ENCODE data around the gene MTURN.

Gene MTURN

DNA sequence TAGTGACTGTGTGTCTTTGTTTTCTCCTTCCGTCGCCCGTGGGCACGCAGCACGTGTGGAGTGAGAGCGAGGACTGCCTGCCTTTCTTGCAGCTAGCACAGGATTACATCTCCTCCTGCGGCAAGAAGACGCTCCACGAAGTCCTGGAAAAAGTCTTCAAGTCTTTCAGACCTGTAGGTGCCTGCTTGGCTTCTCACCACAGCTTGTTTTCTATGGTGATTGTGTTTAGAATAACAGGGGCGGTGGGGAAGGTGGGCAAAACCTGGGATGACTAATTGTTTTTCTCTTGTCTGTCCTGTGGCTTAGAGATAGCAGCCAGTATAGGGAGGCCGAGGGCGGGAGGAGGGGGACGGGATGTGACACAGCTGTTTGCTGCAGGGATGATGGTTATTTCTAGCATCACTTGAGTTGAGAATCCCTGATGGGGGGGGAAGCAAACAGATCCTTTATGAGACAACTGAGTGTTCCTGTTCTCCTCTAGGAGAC lies 11.4 kb downstream of the MTURN start:
- Histone ChIP-seq H3K36me3 (ENCODE audit: control insufficient read depth in 5 of 5, insufficient read depth in 5 of 5, low read length in 5 of 5) (peaks cover 5 to 34% (median 25%) of the 10 kb centered on the region in 5 donors), H3K9ac (ENCODE audit: low read length in 5 of 5) (no peak overlapping the region), H3K4me1 (ENCODE audit: control insufficient read depth in 5 of 5, insufficient read depth in 5 of 5, low read length in 5 of 5) (peaks cover 9 to 67% (median 62%) of the 10 kb centered on the region in 5 donors), H3K27ac (ENCODE audit: low read depth, low read length) (no peak overlapping the region), H3K4me3 (ENCODE audit: low read depth in 1 of 5, low read length in 5 of 5) (no peak overlapping the region), H3K9me3 (ENCODE audit: control insufficient read depth in 5 of 5, low read length in 5 of 5) (no peaks in the 10 kb centered on the region), H3K27me3 (ENCODE audit: control insufficient read depth in 5 of 5, insufficient read depth in 4 of 5, low read length in 5 of 5) (no peaks in the 10 kb centered on the region)

GRCh38 chr7:30147223-30147622 lies 12.4 kb downstream of the MTURN start:
- no peak overlapping the region for H3K27ac ChIP-seq (ENCODE audit: low read depth, low read length)
- H3K4me1 ChIP-seq (ENCODE audit: control insufficient read depth in 5 of 5, insufficient read depth in 5 of 5, low read length in 5 of 5) = peaks cover 7 to 59% (median 53%) of the 10 kb centered on the region in 5 donors
- H3K4me3 ChIP-seq (ENCODE audit: low read depth in 1 of 5, low read length in 5 of 5) = no peak overlapping the region
- H3K36me3 ChIP-seq (ENCODE audit: control insufficient read depth in 5 of 5, insufficient read depth in 5 of 5, low read length in 5 of 5) = peaks cover 9 to 44% (median 35%) of the 10 kb centered on the region in 5 donors
- H3K27me3 ChIP-seq (ENCODE audit: control insufficient read depth in 5 of 5, insufficient read depth in 4 of 5, low read length in 5 of 5) = no peaks in the 10 kb centered on the region
- no peaks in the 10 kb centered on the region for H3K9me3 ChIP-seq (ENCODE audit: control insufficient read depth in 5 of 5, low read length in 5 of 5)
- no peak overlapping the region for H3K9ac ChIP-seq (ENCODE audit: low read length in 5 of 5)

- H3K27me3 ChIP-seq (ENCODE audit: control insufficient read depth in 5 of 5, insufficient read depth in 4 of 5, low read length in 5 of 5) = no peaks in the 10 kb centered on the region
- no peak overlapping the region for H3K27ac ChIP-seq (ENCODE audit: low read depth, low read length)
- H3K9me3 ChIP-seq (ENCODE audit: control insufficient read depth in 5 of 5, low read length in 5 of 5) = no peaks in the 10 kb centered on the region
- no peak overlapping the region for H3K4me3 ChIP-seq (ENCODE audit: low read depth in 1 of 5, low read length in 5 of 5)
- no peak overlapping the region for H3K9ac ChIP-seq (ENCODE audit: low read length in 5 of 5)
- peaks cover 2 to 53% (median 48%) of the 10 kb centered on the region in 5 donors for H3K4me1 ChIP-seq (ENCODE audit: control insufficient read depth in 5 of 5, insufficient read depth in 5 of 5, low read length in 5 of 5)
- peaks cover 9 to 49% (median 41%) of the 10 kb centered on the region in 5 donors for H3K36me3 ChIP-seq (ENCODE audit: control insufficient read depth in 5 of 5, insufficient read depth in 5 of 5, low read length in 5 of 5)
These were observed 13.0 kb downstream of the MTURN start for GRCh38 chr7:30147785-30148184.

DNA sequence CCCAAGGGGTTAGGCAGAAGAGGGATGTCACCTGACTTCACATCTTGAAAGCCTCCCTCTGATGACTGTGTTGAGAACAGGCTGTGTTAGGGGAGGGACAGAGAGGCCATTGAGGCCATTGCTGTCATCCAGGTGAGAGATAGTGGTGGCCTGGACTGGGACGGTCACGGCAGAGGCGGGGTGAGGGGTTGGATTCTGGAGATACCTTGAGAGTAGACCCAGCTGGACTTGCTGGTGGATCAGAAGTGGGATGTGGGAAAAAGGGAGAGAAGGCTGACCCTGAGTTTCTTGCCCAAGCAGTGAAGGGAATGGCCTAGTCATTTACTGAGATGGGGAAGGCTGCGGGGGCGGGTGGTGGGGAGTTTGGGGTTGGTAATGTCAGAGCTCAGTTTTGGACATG lies 13.6 kb downstream of the MTURN start:
- no peak overlapping the region for H3K9ac ChIP-seq (ENCODE audit: low read length in 5 of 5)
- H3K27me3 ChIP-seq (ENCODE audit: control insufficient read depth in 5 of 5, insufficient read depth in 4 of 5, low read length in 5 of 5) = no peaks in the 10 kb centered on the region
- H3K9me3 ChIP-seq (ENCODE audit: control insufficient read depth in 5 of 5, low read length in 5 of 5) = no peaks in the 10 kb centered on the region
- no peak overlapping the region for H3K27ac ChIP-seq (ENCODE audit: low read depth, low read length)
- H3K4me1 ChIP-seq (ENCODE audit: control insufficient read depth in 5 of 5, insufficient read depth in 5 of 5, low read length in 5 of 5) = peaks cover 0 to 47% (median 43%) of the 10 kb centered on the region in 5 donors
- H3K36me3 ChIP-seq (ENCODE audit: control insufficient read depth in 5 of 5, insufficient read depth in 5 of 5, low read length in 5 of 5) = peaks cover 9 to 55% (median 46%) of the 10 kb centered on the region in 5 donors
- no peak overlapping the region for H3K4me3 ChIP-seq (ENCODE audit: low read depth in 1 of 5, low read length in 5 of 5)

DNA sequence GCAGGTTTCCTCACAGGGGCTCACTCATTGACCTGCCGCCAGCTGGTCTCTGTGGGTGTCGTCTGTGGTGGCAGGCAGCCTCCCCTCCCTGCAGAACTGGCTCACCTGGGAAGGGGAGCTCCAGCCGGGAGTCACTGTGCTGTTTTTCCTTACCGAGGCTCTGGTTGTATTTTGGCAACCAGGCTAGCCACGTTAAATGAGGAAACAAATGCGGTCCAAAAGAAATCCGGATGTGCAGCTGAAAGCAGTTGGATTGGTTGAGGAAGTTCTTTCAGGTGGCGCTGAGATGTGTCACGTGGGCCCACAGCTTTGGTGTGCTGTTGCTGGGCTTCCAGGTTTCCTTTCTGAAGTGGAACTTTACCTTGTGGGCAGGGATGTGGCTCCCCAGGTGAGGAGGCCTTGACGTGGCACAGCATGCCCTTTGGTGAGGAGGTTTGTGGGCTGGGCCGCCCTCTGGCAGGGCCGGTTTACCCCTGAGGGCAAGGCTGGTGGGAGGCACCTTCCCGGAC lies 14.2 kb downstream of the MTURN start:
- H3K9ac ChIP-seq (ENCODE audit: low read length in 5 of 5) = no peak overlapping the region
- H3K27me3 ChIP-seq (ENCODE audit: control insufficient read depth in 5 of 5, insufficient read depth in 4 of 5, low read length in 5 of 5) = no peaks in the 10 kb centered on the region
- H3K4me3 ChIP-seq (ENCODE audit: low read depth in 1 of 5, low read length in 5 of 5) = peak overlapping the region in 1 of 5 donors; percentile 12
- H3K9me3 ChIP-seq (ENCODE audit: control insufficient read depth in 5 of 5, low read length in 5 of 5) = no peaks in the 10 kb centered on the region
- peaks cover 9 to 58% (median 49%) of the 10 kb centered on the region in 5 donors for H3K36me3 ChIP-seq (ENCODE audit: control insufficient read depth in 5 of 5, insufficient read depth in 5 of 5, low read length in 5 of 5)
- no peak overlapping the region for H3K27ac ChIP-seq (ENCODE audit: low read depth, low read length)
- peaks cover 0 to 41% (median 38%) of the 10 kb centered on the region in 5 donors for H3K4me1 ChIP-seq (ENCODE audit: control insufficient read depth in 5 of 5, insufficient read depth in 5 of 5, low read length in 5 of 5)

DNA sequence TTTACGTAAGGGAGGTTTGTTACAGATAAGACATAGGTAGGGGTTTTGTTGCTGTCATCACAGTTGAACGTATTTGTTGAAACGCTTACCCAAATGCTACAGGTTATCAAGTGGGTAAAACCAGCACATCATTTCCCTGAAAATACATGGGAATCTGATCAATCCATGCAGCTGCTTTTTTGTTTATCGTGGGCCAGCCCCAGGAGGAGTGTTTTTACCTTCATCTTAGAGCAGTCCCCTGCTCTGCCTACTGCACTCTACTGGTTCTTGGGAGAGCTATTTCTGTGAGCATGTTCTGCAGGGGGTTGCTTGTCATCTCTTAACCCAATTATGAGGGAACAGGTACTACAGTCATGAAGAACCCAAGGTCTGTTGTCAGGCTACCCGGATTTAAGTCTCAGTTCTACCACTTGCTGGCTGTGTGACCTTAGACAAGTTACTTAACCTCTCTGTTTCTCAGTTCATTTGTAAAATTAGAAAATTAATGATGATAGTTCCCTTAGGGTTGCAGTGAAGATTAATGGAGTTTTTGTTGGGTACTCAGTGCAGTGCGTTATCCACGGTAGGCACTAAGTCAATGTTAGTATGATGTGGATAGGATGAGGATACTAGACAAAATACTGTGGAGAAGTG lies 15.0 kb downstream of the MTURN start:
- Histone ChIP-seq H3K27ac (ENCODE audit: low read depth, low read length) (no peak overlapping the region), H3K27me3 (ENCODE audit: control insufficient read depth in 5 of 5, insufficient read depth in 4 of 5, low read length in 5 of 5) (no peaks in the 10 kb centered on the region), H3K4me1 (ENCODE audit: control insufficient read depth in 5 of 5, insufficient read depth in 5 of 5, low read length in 5 of 5) (peaks cover 0 to 33% (median 30%) of the 10 kb centered on the region in 5 donors), H3K9ac (ENCODE audit: low read length in 5 of 5) (no peak overlapping the region), H3K9me3 (ENCODE audit: control insufficient read depth in 5 of 5, low read length in 5 of 5) (no peaks in the 10 kb centered on the region), H3K36me3 (ENCODE audit: control insufficient read depth in 5 of 5, insufficient read depth in 5 of 5, low read length in 5 of 5) (peaks cover 11 to 65% (median 57%) of the 10 kb centered on the region in 5 donors), H3K4me3 (ENCODE audit: low read depth in 1 of 5, low read length in 5 of 5) (no peak overlapping the region)

GRCh38 chr7:30150711-30151110 lies 15.9 kb downstream of the MTURN start:
- Histone ChIP-seq H3K27ac (ENCODE audit: low read depth, low read length) (peak overlapping the region; percentile 8), H3K27me3 (ENCODE audit: control insufficient read depth in 5 of 5, insufficient read depth in 4 of 5, low read length in 5 of 5) (no peaks in the 10 kb centered on the region), H3K9me3 (ENCODE audit: control insufficient read depth in 5 of 5, low read length in 5 of 5) (no peaks in the 10 kb centered on the region), H3K36me3 (ENCODE audit: control insufficient read depth in 5 of 5, insufficient read depth in 5 of 5, low read length in 5 of 5) (peaks cover 11 to 73% (median 63%) of the 10 kb centered on the region in 5 donors), H3K9ac (ENCODE audit: low read length in 5 of 5) (no peak overlapping the region), H3K4me3 (ENCODE audit: low read depth in 1 of 5, low read length in 5 of 5) (no peak overlapping the region), H3K4me1 (ENCODE audit: control insufficient read depth in 5 of 5, insufficient read depth in 5 of 5, low read length in 5 of 5) (peaks cover 0 to 33% (median 27%) of the 10 kb centered on the region in 5 donors)

GRCh38 chr7:30154111-30154587 lies 19.4 kb downstream of the MTURN start:
- no peaks in the 10 kb centered on the region for H3K27me3 ChIP-seq (ENCODE audit: control insufficient read depth in 5 of 5, insufficient read depth in 4 of 5, low read length in 5 of 5)
- no peak overlapping the region for H3K27ac ChIP-seq (ENCODE audit: low read depth, low read length)
- H3K4me1 ChIP-seq (ENCODE audit: control insufficient read depth in 5 of 5, insufficient read depth in 5 of 5, low read length in 5 of 5) = peaks cover 0 to 22% (median 18%) of the 10 kb centered on the region in 5 donors
- H3K9me3 ChIP-seq (ENCODE audit: control insufficient read depth in 5 of 5, low read length in 5 of 5) = no peaks in the 10 kb centered on the region
- H3K4me3 ChIP-seq (ENCODE audit: low read depth in 1 of 5, low read length in 5 of 5) = no peak overlapping the region
- H3K36me3 ChIP-seq (ENCODE audit: control insufficient read depth in 5 of 5, insufficient read depth in 5 of 5, low read length in 5 of 5) = peaks cover 22 to 70% (median 61%) of the 10 kb centered on the region in 5 donors
- H3K9ac ChIP-seq (ENCODE audit: low read length in 5 of 5) = no peak overlapping the region

GRCh38 chr7:30155481-30155880 lies 20.7 kb downstream of the MTURN start:
- peaks cover 0 to 33% (median 26%) of the 10 kb centered on the region in 5 donors for H3K4me1 ChIP-seq (ENCODE audit: control insufficient read depth in 5 of 5, insufficient read depth in 5 of 5, low read length in 5 of 5)
- peaks cover 19 to 74% (median 66%) of the 10 kb centered on the region in 5 donors for H3K36me3 ChIP-seq (ENCODE audit: control insufficient read depth in 5 of 5, insufficient read depth in 5 of 5, low read length in 5 of 5)
- H3K9ac ChIP-seq (ENCODE audit: low read length in 5 of 5) = peak overlapping the region in 1 of 5 donors; percentile 24
- H3K4me3 ChIP-seq (ENCODE audit: low read depth in 1 of 5, low read length in 5 of 5) = no peak overlapping the region
- no peaks in the 10 kb centered on the region for H3K27me3 ChIP-seq (ENCODE audit: control insufficient read depth in 5 of 5, insufficient read depth in 4 of 5, low read length in 5 of 5)
- H3K27ac ChIP-seq (ENCODE audit: low read depth, low read length) = no peak overlapping the region
- no peaks in the 10 kb centered on the region for H3K9me3 ChIP-seq (ENCODE audit: control insufficient read depth in 5 of 5, low read length in 5 of 5)

DNA sequence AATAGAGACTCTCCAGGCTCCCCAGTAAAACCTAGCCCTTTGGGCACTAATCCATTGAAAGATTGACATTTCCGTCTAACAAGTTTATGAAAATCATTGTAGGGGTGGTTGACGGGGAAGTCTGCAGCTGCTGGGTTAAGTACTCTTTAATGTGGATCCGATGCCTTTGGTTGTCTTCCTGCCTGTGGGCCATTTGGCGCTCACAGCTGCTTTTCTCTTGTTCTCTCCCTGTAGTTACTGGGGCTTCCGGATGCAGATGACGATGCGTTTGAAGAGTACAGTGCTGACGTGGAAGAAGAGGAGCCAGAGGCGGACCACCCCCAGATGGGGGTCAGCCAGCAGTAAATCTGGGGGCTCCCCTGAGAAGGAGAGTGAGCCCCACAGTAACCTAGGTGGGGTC lies 22.4 kb downstream of the MTURN start:
- no peak overlapping the region for H3K9ac ChIP-seq (ENCODE audit: low read length in 5 of 5)
- H3K36me3 ChIP-seq (ENCODE audit: control insufficient read depth in 5 of 5, insufficient read depth in 5 of 5, low read length in 5 of 5) = peaks cover 14 to 64% (median 55%) of the 10 kb centered on the region in 5 donors
- H3K27me3 ChIP-seq (ENCODE audit: control insufficient read depth in 5 of 5, insufficient read depth in 4 of 5, low read length in 5 of 5) = no peaks in the 10 kb centered on the region
- H3K4me1 ChIP-seq (ENCODE audit: control insufficient read depth in 5 of 5, insufficient read depth in 5 of 5, low read length in 5 of 5) = peaks cover 0 to 41% (median 28%) of the 10 kb centered on the region in 5 donors
- no peak overlapping the region for H3K4me3 ChIP-seq (ENCODE audit: low read depth in 1 of 5, low read length in 5 of 5)
- H3K27ac ChIP-seq (ENCODE audit: low read depth, low read length) = no peak overlapping the region
- no peaks in the 10 kb centered on the region for H3K9me3 ChIP-seq (ENCODE audit: control insufficient read depth in 5 of 5, low read length in 5 of 5)

Measured in subcutaneous abdominal adipose tissue (tissue), 5 donors.